ENCODE results near the gene PLOD1. TPM values are rescaled to one million over a fixed set of nuclear protein-coding genes. Genes with fewer than 3 reads are reported as not detected.

Gene PLOD1
- total and polyA plus RNA-seq, 2 donors (not counting 1 experiment from before 2014, with no cell fraction given) = 10.4 to 13.4 TPM

GRCh38 chr1:12019858-12020509, 85.5 kb downstream of the PLOD1 start:
- Histone ChIP-seq H3K27me3 (replicated peaks in 1 of 4; ENCODE audit: control extremely low read depth in 1 of 4, control insufficient read depth in 3 of 4, insufficient read depth in 4 of 4, low read length in 3 of 4) (no peaks in the 10 kb centered on the region), H3K9ac (ENCODE audit: low read length) (peak overlapping the region; percentile 77), H4K20me1 (ENCODE audit: control insufficient read depth, insufficient read depth, low read length, poor library complexity, severe bottlenecking) (peaks cover 4% of the 10 kb centered on the region), H3K4me2 (replicated peaks; ENCODE audit: low read depth, low read length, poor library complexity, severe bottlenecking) (peak overlapping the region; percentile 91), H2AFZ (ENCODE audit: insufficient read depth, low read depth, low read length, poor library complexity, severe bottlenecking) (peak overlapping the region; percentile 83), H3K27ac (ENCODE audit: low read length in 2 of 2) (peak overlapping the region in 1 of 2 donors; percentile 70), H3K4me3 (ENCODE audit: control extremely low read depth in 1 of 5, extremely low read depth in 1 of 5, insufficient read depth in 1 of 5, low read depth in 2 of 5, low read length in 4 of 5) (peak overlapping the region; percentile 61 to 81 (median 78)), H3K79me2 (ENCODE audit: control insufficient read depth, insufficient read depth, low read length) (peaks cover 28% of the 10 kb centered on the region), H3K4me1 (ENCODE audit: control insufficient read depth in 2 of 2, insufficient read depth in 2 of 2, low read length in 2 of 2) (peaks cover 9% of the 10 kb centered on the region in 2 donors), H3K9me3 (ENCODE audit: control extremely low read depth in 1 of 3, control insufficient read depth in 2 of 3, insufficient read depth in 1 of 3, low read length in 2 of 3) (no peaks in the 10 kb centered on the region), H3K36me3 (replicated peaks in 1 of 2; ENCODE audit: control extremely low read depth in 1 of 2, control insufficient read depth in 1 of 2, extremely low read depth in 1 of 2, insufficient read depth in 2 of 2, low read length in 1 of 2) (peaks cover 0 to 14% of the 10 kb centered on the region in 2 experiments)
- peak overlapping the region; percentile 79 for H3K27ac Mint-ChIP-seq
- H3K4me3 Mint-ChIP-seq = peak overlapping the region; percentile 85
- TF ChIP-seq EZH2 (IDR thresholded peaks at IDR 0.05; ENCODE audit: borderline replicate concordance, insufficient read depth, low read depth, low read length, poor library complexity, severe bottlenecking) (no peak), CTCF (IDR thresholded peaks at IDR 0.05) (no peak)
- peaks cover 18% of the 10 kb centered on the region for H3K4me1 Mint-ChIP-seq
- ATAC-seq (ENCODE audit: low read depth) (no peak), DNase-seq (peak; percentile 40)
- H3K27me3 Mint-ChIP-seq = no peaks in the 10 kb centered on the region
- intact Hi-C loops (cut with micrococcal nuclease) = loop anchor here (1.0 kb wide), 5 partner anchors 20 to 214 kb away; partner anchors contain the start of gene CLCN6
- ChIA-PET CTCF (interaction anchor here (0.7 to 2.7 kb wide), 7 partner anchors 9 to 98 kb away, joined by 3 to 10 read pairs (median 4); no protein-coding TSS in a partner anchor), POLR2A (interaction anchor here (0.7 to 3.2 kb wide), 8 partner anchors 9 to 112 kb away, joined by 3 to 32 read pairs (median 12); no protein-coding TSS in a partner anchor)
- no peaks in the 10 kb centered on the region for H3K9me3 Mint-ChIP-seq (ENCODE audit: insufficient read depth)
- WGBS (ENCODE audit: insufficient coverage) = 0% methylated on average over 5 of the region's 12 CpGs

DNA sequence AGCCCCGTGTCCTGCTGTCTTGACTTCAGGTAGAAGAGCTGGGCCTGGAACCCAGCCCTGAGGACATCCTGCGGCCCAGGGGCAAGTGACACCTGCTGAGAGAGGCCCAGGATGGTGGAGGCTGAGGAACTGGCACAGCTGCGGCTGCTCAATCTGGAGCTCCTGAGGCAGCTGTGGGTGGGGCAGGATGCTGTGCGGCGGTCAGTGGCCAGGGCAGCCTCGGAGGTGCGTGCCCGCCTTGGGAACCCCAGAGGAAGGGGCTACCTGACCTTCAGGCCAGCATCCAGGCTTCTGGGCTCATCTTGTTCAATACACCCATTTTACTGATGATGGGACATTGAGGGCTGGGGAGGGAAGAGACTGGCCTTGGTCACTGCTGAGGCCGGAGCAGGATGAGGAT, 87.1 kb downstream of the PLOD1 start:
- no peak for ATAC-seq (ENCODE audit: low read depth)
- TF ChIP-seq EZH2 (IDR thresholded peaks at IDR 0.05; ENCODE audit: borderline replicate concordance, insufficient read depth, low read depth, low read length, poor library complexity, severe bottlenecking) = no peak
- TF ChIP-seq CTCF (IDR thresholded peaks at IDR 0.05) = no peak
- CTCF ChIA-PET = interaction anchor here (1.3 kb wide), 1 partner anchor 9 kb away, joined by 5 read pairs; no protein-coding TSS in a partner anchor
- Mint-ChIP-seq H3K4me1 (peaks cover 18% of the 10 kb centered on the region), H3K9me3 (ENCODE audit: insufficient read depth) (no peaks in the 10 kb centered on the region), H3K27ac (peak overlapping the region; percentile 15), H3K27me3 (no peaks in the 10 kb centered on the region), H3K4me3 (no peak overlapping the region)
- peaks cover 28% of the 10 kb centered on the region for H3K79me2 ChIP-seq (ENCODE audit: control insufficient read depth, insufficient read depth, low read length)
- POLR2A ChIA-PET = interaction anchor here (3.2 kb wide), 1 partner anchor 19 kb away, joined by 32 read pairs; no protein-coding TSS in a partner anchor
- WGBS (ENCODE audit: insufficient coverage) = 98% methylated on average over 9 of the region's 9 CpGs
- no peak overlapping the region for H3K4me3 ChIP-seq (ENCODE audit: control extremely low read depth in 1 of 5, extremely low read depth in 1 of 5, insufficient read depth in 1 of 5, low read depth in 2 of 5, low read length in 4 of 5)
- intact Hi-C loops (cut with micrococcal nuclease) = no loop called here
- peaks cover 4% of the 10 kb centered on the region for H4K20me1 ChIP-seq (ENCODE audit: control insufficient read depth, insufficient read depth, low read length, poor library complexity, severe bottlenecking)
- H3K9me3 ChIP-seq (ENCODE audit: control extremely low read depth in 1 of 3, control insufficient read depth in 2 of 3, insufficient read depth in 1 of 3, low read length in 2 of 3) = no peaks in the 10 kb centered on the region
- no peak for DNase-seq
- no peaks in the 10 kb centered on the region for H3K27me3 ChIP-seq (replicated peaks in 1 of 4; ENCODE audit: control extremely low read depth in 1 of 4, control insufficient read depth in 3 of 4, insufficient read depth in 4 of 4, low read length in 3 of 4)
- H2AFZ ChIP-seq (ENCODE audit: insufficient read depth, low read depth, low read length, poor library complexity, severe bottlenecking) = no peak overlapping the region
- peaks cover 9% of the 10 kb centered on the region in 2 donors for H3K4me1 ChIP-seq (ENCODE audit: control insufficient read depth in 2 of 2, insufficient read depth in 2 of 2, low read length in 2 of 2)
- no peak overlapping the region for H3K9ac ChIP-seq (ENCODE audit: low read length)
- peaks cover 0 to 21% of the 10 kb centered on the region in 2 experiments for H3K36me3 ChIP-seq (replicated peaks in 1 of 2; ENCODE audit: control extremely low read depth in 1 of 2, control insufficient read depth in 1 of 2, extremely low read depth in 1 of 2, insufficient read depth in 2 of 2, low read length in 1 of 2)
- no peak overlapping the region for H3K27ac ChIP-seq (ENCODE audit: low read length in 2 of 2)
- no peak overlapping the region for H3K4me2 ChIP-seq (replicated peaks; ENCODE audit: low read depth, low read length, poor library complexity, severe bottlenecking)

Measured in B cell (primary cell).